H9 (cell line): ENCODE results near the gene EPC2. TPM values are rescaled to one million over a fixed set of nuclear protein-coding genes. Genes with fewer than 3 reads are reported as not detected.
A peak's percentile ranks its signal among the peaks of the same experiment; 100 is the strongest.

Source experiments
- DNase-seq: peaks from one replicate; pipeline ENCODE4 v3.0.0-alpha.2; 2017
- H2AFZ ChIP-seq: one replicate; pipeline ENCODE4 v1.6.1; 2013; ENCODE audit warnings: mild to moderate bottlenecking, low read length, control low read depth, moderate library complexity
- H2AK5ac ChIP-seq: 2 replicates; pipeline ENCODE4 v1.6.1; 2013; ENCODE audit warnings: low read length, control low read depth, mixed read lengths; ENCODE audit not compliant: insufficient read length
- H2BK120ac ChIP-seq: one replicate; pipeline ENCODE4 v1.6.1; 2013; ENCODE audit warnings: low read depth, mild to moderate bottlenecking, low read length, control low read depth, inconsistent platforms; ENCODE audit not compliant: poor library complexity, severe bottlenecking
- H2BK12ac ChIP-seq: 2 replicates; pipeline ENCODE4 v1.6.1; 2013; ENCODE audit warnings: low read length, control low read depth, mixed read lengths, low read depth; ENCODE audit not compliant: insufficient read length
- H2BK15ac ChIP-seq: 2 replicates; pipeline ENCODE4 v1.6.1; 2013; ENCODE audit warnings: low read depth, low read length, control low read depth
- H2BK20ac ChIP-seq: one replicate; pipeline ENCODE4 v1.6.1; 2013; ENCODE audit warnings: low read depth, mild to moderate bottlenecking, low read length, control low read depth, inconsistent platforms; ENCODE audit not compliant: poor library complexity, severe bottlenecking
- H2BK5ac ChIP-seq: 2 replicates; pipeline ENCODE4 v1.6.1; 2013; ENCODE audit warnings: low read length, control low read depth, mixed read lengths; ENCODE audit not compliant: insufficient read length
- H3K14ac ChIP-seq: 2 replicates; pipeline ENCODE4 v1.6.1; 2013; ENCODE audit warnings: low read length, control low read depth; ENCODE audit not compliant: insufficient read depth
- H3K18ac ChIP-seq: 2 replicates; pipeline ENCODE4 v1.6.1; 2013; ENCODE audit warnings: low read depth, mild to moderate bottlenecking, mixed read lengths, low read length, control low read depth; ENCODE audit not compliant: insufficient read length
- H3K23ac ChIP-seq: 2 replicates; pipeline ENCODE4 v1.6.1; 2013; ENCODE audit warnings: low read length, control low read depth, mixed read lengths, low read depth; ENCODE audit not compliant: insufficient read length
- H3K23me2 ChIP-seq: 2 replicates; pipeline ENCODE4 v1.6.1; 2013; ENCODE audit warnings: low read depth, mild to moderate bottlenecking, mixed read lengths, low read length, control low read depth; ENCODE audit not compliant: insufficient read length, poor library complexity, severe bottlenecking
- H3K27ac ChIP-seq: 2 replicates; pipeline ENCODE4 v1.5.1; 2013; ENCODE audit warnings: low read length, control low read depth, mixed read lengths, low read depth; ENCODE audit not compliant: insufficient read length
- H3K27me3 ChIP-seq: 2 replicates; pipeline ENCODE4 v1.6.1; 2013; ENCODE audit warnings: low read length, control low read depth, inconsistent platforms; ENCODE audit not compliant: insufficient read depth
- H3K4ac ChIP-seq: 2 replicates; pipeline ENCODE4 v1.6.1; 2013; ENCODE audit warnings: low read depth, mild to moderate bottlenecking, control low read depth, inconsistent platforms, low read length, moderate library complexity
- H3K4me1 ChIP-seq: 2 replicates; pipeline ENCODE4 v1.6.1; 2013; ENCODE audit warnings: low read length, control low read depth, inconsistent platforms; ENCODE audit not compliant: insufficient read depth
- H3K4me2 ChIP-seq: 2 replicates; pipeline ENCODE4 v1.6.1; 2013; ENCODE audit warnings: low read length, control low read depth, mixed read lengths; ENCODE audit not compliant: insufficient read length, insufficient read depth
- H3K56ac ChIP-seq: 2 replicates; pipeline ENCODE4 v1.6.1; 2013; ENCODE audit warnings: low read depth, mild to moderate bottlenecking, mixed read lengths, low read length, control low read depth; ENCODE audit not compliant: insufficient read length
- H3K79me1 ChIP-seq: 2 replicates; pipeline ENCODE4 v1.6.1; 2013; ENCODE audit warnings: low read depth, mild to moderate bottlenecking, moderate library complexity, low read length, control low read depth, inconsistent platforms; ENCODE audit not compliant: insufficient read depth, poor library complexity, severe bottlenecking
- H3K79me2 ChIP-seq: 2 replicates; pipeline ENCODE4 v1.6.1; 2013; ENCODE audit warnings: low read length, control low read depth, inconsistent platforms; ENCODE audit not compliant: insufficient read depth
- H3K9ac ChIP-seq: 2 replicates; pipeline ENCODE4 v1.6.1; 2013; ENCODE audit warnings: low read length, control low read depth, mixed read lengths; ENCODE audit not compliant: insufficient read length; ENCODE audit errors: extremely low read depth
- H3K9me3 ChIP-seq: one replicate; pipeline ENCODE4 v1.6.1; 2013; ENCODE audit warnings: low read depth, low read length, inconsistent platforms; ENCODE audit not compliant: control insufficient read depth
- H3T11ph ChIP-seq: one replicate; pipeline ENCODE4 v1.6.1; 2013; ENCODE audit warnings: mild to moderate bottlenecking, low read length, control low read depth, inconsistent platforms
- H4K20me1 ChIP-seq: one replicate; pipeline ENCODE4 v1.6.1; 2013; ENCODE audit not compliant: control insufficient read depth, insufficient read length, insufficient read depth
- H4K5ac ChIP-seq: 2 replicates; pipeline ENCODE4 v1.6.1; 2013; ENCODE audit warnings: low read depth, mild to moderate bottlenecking, mixed read lengths, low read length, control low read depth; ENCODE audit not compliant: insufficient read length
- H4K8ac ChIP-seq: replicated peaks from 2 replicates; pipeline ENCODE4 v1.6.1; 2013; ENCODE audit warnings: low read length, control low read depth, mixed read lengths, low read depth; ENCODE audit not compliant: insufficient read length
- H4K91ac ChIP-seq: 2 replicates; pipeline ENCODE4 v1.6.1; 2013; ENCODE audit warnings: low read depth, mild to moderate bottlenecking, moderate library complexity, mixed read lengths, low read length, control low read depth; ENCODE audit not compliant: insufficient read length
- H3K27ac Mint-ChIP-seq, 3 experiments: 2 replicates in 2 of 3; 3 replicates in 1 of 3; pipeline ENCODE4 v1.8.0; 2020 to 2021; ENCODE audit warnings: mixed read lengths in 3 of 3, mild to moderate bottlenecking in 1 of 3, moderate library complexity in 1 of 3
- H3K27me3 Mint-ChIP-seq: 2 replicates; pipeline ENCODE4 v1.8.0; 2021; ENCODE audit warnings: low read depth, mild to moderate bottlenecking, moderate library complexity, mixed read lengths
- H3K36me3 Mint-ChIP-seq, 3 experiments: 2 replicates in 2 of 3; 3 replicates in 1 of 3; pipeline ENCODE4 v1.8.0; 2020 to 2021; ENCODE audit warnings: low read depth in 3 of 3, mixed read lengths in 3 of 3; ENCODE audit not compliant: insufficient read depth in 1 of 3
- H3K4me1 Mint-ChIP-seq, 2 experiments: 2 replicates each; pipeline ENCODE4 v1.8.0; 2020; ENCODE audit warnings: mixed read lengths in 2 of 2
- H3K4me3 Mint-ChIP-seq, 2 experiments: 2 replicates in 1 of 2; 3 replicates in 1 of 2; pipeline ENCODE4 v1.8.0; 2020 to 2021; ENCODE audit warnings: mild to moderate bottlenecking in 2 of 2, mixed read lengths in 2 of 2, moderate library complexity in 1 of 2
- H3K9me3 Mint-ChIP-seq, 2 experiments: 2 replicates in 1 of 2; 3 replicates in 1 of 2; pipeline ENCODE4 v1.8.0; 2020; ENCODE audit warnings: mild to moderate bottlenecking in 2 of 2, mixed read lengths in 2 of 2, moderate library complexity in 1 of 2
- WGBS: extraction: QIAGEN DNeasy Blood & Tissue Kit; methylation state at CpG from one replicate; pipeline ENCODE4 v1.1.7; 2013; ENCODE audit warnings: missing lambda C conversion rate, low lambda C conversion rate, mixed read lengths; ENCODE audit not compliant: insufficient read length; ENCODE audit errors: extremely low coverage; 5-methylcytosine and 5-hydroxymethylcytosine counted together
- total RNA-seq: library from RNA; stranded (reverse); gene quantifications from 2 replicates; pipeline ENCODE4 v1.2.1, GENCODE V29; 2021
- TF ChIP-seq, protein P1 (sequence below): fragments of 200-600 bp; sonication (generic); conservative IDR thresholded peaks from 3 replicates; pipeline ENCODE4 v1.8.0; 2021; ENCODE audit warnings: antibody characterized with exemption, mild to moderate bottlenecking

The EPC2 gene
- total RNA-seq, 1 experiment from 2014 or later, result 31.3 TPM

GRCh38 chr2:148643421-148643820, 1.1 kb upstream of the EPC2 start:
- Mint-ChIP-seq H3K27ac (no peak overlapping the region), H3K9me3 (peaks cover 0 to 2% of the 10 kb centered on the region in 2 experiments; a peak in 1 of 5 replicates), H3K4me3 (peak overlapping the region; percentile 93), H3K4me1 (peaks cover 23% of the 10 kb centered on the region in 2 experiments), H3K36me3 (peaks cover 0 to 2% (median 0%) of the 10 kb centered on the region in 3 experiments; a peak in 1 of 7 replicates), H3K27me3 (peaks cover 16% of the 10 kb centered on the region)
- H2BK120ac ChIP-seq, result no peak overlapping the region
- H2BK12ac ChIP-seq, result no peak overlapping the region
- H3K4me2 ChIP-seq, result peak overlapping the region; percentile 84
- H4K8ac ChIP-seq, result no peak overlapping the region
- H3K27me3 ChIP-seq, result no peaks in the 10 kb centered on the region
- H3K23ac ChIP-seq, result no peak overlapping the region
- no peak overlapping the region for H2BK20ac ChIP-seq
- no peak overlapping the region for H3K4ac ChIP-seq
- no peak overlapping the region for H4K91ac ChIP-seq
- no peak overlapping the region for H3K14ac ChIP-seq
- H2BK15ac ChIP-seq, result no peak overlapping the region
- H2AK5ac ChIP-seq, result no peak overlapping the region
- H3K9me3 ChIP-seq, result no peaks in the 10 kb centered on the region
- peaks cover 12% of the 10 kb centered on the region for H3K23me2 ChIP-seq
- no peak overlapping the region for H3K18ac ChIP-seq
- H3K79me2 ChIP-seq, result peaks cover 16% of the 10 kb centered on the region
- no peak for DNase-seq
- no peaks in the 10 kb centered on the region for H4K20me1 ChIP-seq
- H3K4me1 ChIP-seq, result no peaks in the 10 kb centered on the region; the same call in 1 of the 2 replicates
- no peak overlapping the region for H3K9ac ChIP-seq
- H2AFZ ChIP-seq, result no peak overlapping the region
- no peak overlapping the region for H3T11ph ChIP-seq
- no peaks in the 10 kb centered on the region for H3K79me1 ChIP-seq
- no peak overlapping the region for H3K56ac ChIP-seq
- no peak overlapping the region for H3K27ac ChIP-seq
- no peak overlapping the region for H4K5ac ChIP-seq
- WGBS, result no CpG with 5 or more reads among the region's 5 CpGs
- TF ChIP-seq, protein P1, sequence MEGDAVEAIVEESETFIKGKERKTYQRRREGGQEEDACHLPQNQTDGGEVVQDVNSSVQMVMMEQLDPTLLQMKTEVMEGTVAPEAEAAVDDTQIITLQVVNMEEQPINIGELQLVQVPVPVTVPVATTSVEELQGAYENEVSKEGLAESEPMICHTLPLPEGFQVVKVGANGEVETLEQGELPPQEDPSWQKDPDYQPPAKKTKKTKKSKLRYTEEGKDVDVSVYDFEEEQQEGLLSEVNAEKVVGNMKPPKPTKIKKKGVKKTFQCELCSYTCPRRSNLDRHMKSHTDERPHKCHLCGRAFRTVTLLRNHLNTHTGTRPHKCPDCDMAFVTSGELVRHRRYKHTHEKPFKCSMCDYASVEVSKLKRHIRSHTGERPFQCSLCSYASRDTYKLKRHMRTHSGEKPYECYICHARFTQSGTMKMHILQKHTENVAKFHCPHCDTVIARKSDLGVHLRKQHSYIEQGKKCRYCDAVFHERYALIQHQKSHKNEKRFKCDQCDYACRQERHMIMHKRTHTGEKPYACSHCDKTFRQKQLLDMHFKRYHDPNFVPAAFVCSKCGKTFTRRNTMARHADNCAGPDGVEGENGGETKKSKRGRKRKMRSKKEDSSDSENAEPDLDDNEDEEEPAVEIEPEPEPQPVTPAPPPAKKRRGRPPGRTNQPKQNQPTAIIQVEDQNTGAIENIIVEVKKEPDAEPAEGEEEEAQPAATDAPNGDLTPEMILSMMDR, result no peak
- no peak overlapping the region for H2BK5ac ChIP-seq
